ENCODE measurements around the gene TVP23C.
"Not testable (repeated sequence)": the region's sequence is repeated elsewhere in the genome, so short reads cannot be mapped to it uniquely, and the experiment has no call there.

TVP23C gene

GRCh38 chr17:15510361-15510760, 52.9 kb downstream of the TVP23C start:
- H3K27ac Mint-ChIP-seq = no peak overlapping the region
- H3K9me3 Mint-ChIP-seq = no peaks in the 10 kb centered on the region
- peaks cover 23% of the 10 kb centered on the region for H3K36me3 Mint-ChIP-seq (ENCODE audit: low read depth)
- H3K4me1 Mint-ChIP-seq (ENCODE audit: low read depth) = no peaks in the 10 kb centered on the region
- H3K27me3 Mint-ChIP-seq = no peaks in the 10 kb centered on the region
- no peak overlapping the region for H3K4me3 Mint-ChIP-seq

- no peaks in the 10 kb centered on the region for H3K9me3 Mint-ChIP-seq
- H3K4me3 Mint-ChIP-seq = no peak overlapping the region
- peaks cover 13% of the 10 kb centered on the region for H3K36me3 Mint-ChIP-seq (ENCODE audit: low read depth)
- no peak overlapping the region for H3K27ac Mint-ChIP-seq
- H3K27me3 Mint-ChIP-seq = no peaks in the 10 kb centered on the region
- no peaks in the 10 kb centered on the region for H3K4me1 Mint-ChIP-seq (ENCODE audit: low read depth)
Observed at GRCh38 chr17:15509095-15509494, 54.2 kb downstream of the TVP23C start.

GRCh38 chr17:15508466-15508865, 54.8 kb downstream of the TVP23C start:
- Mint-ChIP-seq H3K27me3 (no peaks in the 10 kb centered on the region), H3K36me3 (ENCODE audit: low read depth) (peaks cover 10% of the 10 kb centered on the region), H3K27ac (no peak overlapping the region), H3K4me1 (ENCODE audit: low read depth) (peaks cover 3% of the 10 kb centered on the region), H3K4me3 (no peak overlapping the region), H3K9me3 (no peaks in the 10 kb centered on the region)

GRCh38 chr17:15507896-15508295, 55.4 kb downstream of the TVP23C start:
- Mint-ChIP-seq H3K36me3 (ENCODE audit: low read depth) (peaks cover 10% of the 10 kb centered on the region), H3K4me3 (no peak overlapping the region), H3K27ac (no peak overlapping the region), H3K4me1 (ENCODE audit: low read depth) (peaks cover 6% of the 10 kb centered on the region), H3K27me3 (no peaks in the 10 kb centered on the region), H3K9me3 (no peaks in the 10 kb centered on the region)

GRCh38 chr17:15507001-15507400, 56.3 kb downstream of the TVP23C start:
- H3K27me3 Mint-ChIP-seq = no peaks in the 10 kb centered on the region
- H3K36me3 Mint-ChIP-seq (ENCODE audit: low read depth) = peaks cover 10% of the 10 kb centered on the region
- no peaks in the 10 kb centered on the region for H3K9me3 Mint-ChIP-seq
- H3K4me1 Mint-ChIP-seq (ENCODE audit: low read depth) = peaks cover 12% of the 10 kb centered on the region
- H3K27ac Mint-ChIP-seq = no peak overlapping the region
- H3K4me3 Mint-ChIP-seq = no peak overlapping the region

GRCh38 chr17:15505708-15506107, 57.6 kb downstream of the TVP23C start:
- H3K27ac Mint-ChIP-seq, H3K27me3 Mint-ChIP-seq, H3K4me3 Mint-ChIP-seq, H3K9me3 Mint-ChIP-seq: not testable (repeated sequence)
- Mint-ChIP-seq H3K36me3 (ENCODE audit: low read depth) (peaks cover 14% of the 10 kb centered on the region), H3K4me1 (ENCODE audit: low read depth) (peaks cover 12% of the 10 kb centered on the region)

- peaks cover 20% of the 10 kb centered on the region for H3K36me3 Mint-ChIP-seq (ENCODE audit: low read depth)
Observed at GRCh38 chr17:15503731-15504130, 59.6 kb downstream of the TVP23C start.

GRCh38 chr17:15502369-15503112, 60.7 kb downstream of the TVP23C start:
- Mint-ChIP-seq H3K4me1 (ENCODE audit: low read depth) (peaks cover 12% of the 10 kb centered on the region), H3K27me3 (no peaks in the 10 kb centered on the region), H3K36me3 (ENCODE audit: low read depth) (peaks cover 20% of the 10 kb centered on the region), H3K4me3 (no peak overlapping the region), H3K27ac (peak overlapping the region; percentile 13), H3K9me3 (no peaks in the 10 kb centered on the region)

More at GRCh38 chr17:15503731-15504130, 59.6 kb downstream of the TVP23C start:
- Mint-ChIP-seq H3K4me1 (ENCODE audit: low read depth) (peaks cover 12% of the 10 kb centered on the region), H3K4me3 (no peak overlapping the region), H3K9me3 (no peaks in the 10 kb centered on the region), H3K27ac (no peak overlapping the region), H3K27me3 (no peaks in the 10 kb centered on the region)

GRCh38 chr17:15501793-15502192, 61.5 kb downstream of the TVP23C start:
- Mint-ChIP-seq H3K4me3 (no peak overlapping the region), H3K4me1 (ENCODE audit: low read depth) (peaks cover 12% of the 10 kb centered on the region), H3K27me3 (no peaks in the 10 kb centered on the region), H3K9me3 (no peaks in the 10 kb centered on the region), H3K27ac (no peak overlapping the region), H3K36me3 (ENCODE audit: low read depth) (peaks cover 14% of the 10 kb centered on the region)

- H3K9me3 Mint-ChIP-seq = no peaks in the 10 kb centered on the region
- H3K27ac Mint-ChIP-seq = no peak overlapping the region
- no peaks in the 10 kb centered on the region for H3K27me3 Mint-ChIP-seq
- H3K4me1 Mint-ChIP-seq (ENCODE audit: low read depth) = peaks cover 12% of the 10 kb centered on the region
- peaks cover 9% of the 10 kb centered on the region for H3K36me3 Mint-ChIP-seq (ENCODE audit: low read depth)
- no peak overlapping the region for H3K4me3 Mint-ChIP-seq
Observed at GRCh38 chr17:15501282-15501681, 62.0 kb downstream of the TVP23C start.

- Mint-ChIP-seq H3K9me3 (no peaks in the 10 kb centered on the region), H3K27ac (no peak overlapping the region), H3K4me3 (no peak overlapping the region), H3K36me3 (ENCODE audit: low read depth) (peaks cover 9% of the 10 kb centered on the region), H3K27me3 (no peaks in the 10 kb centered on the region), H3K4me1 (ENCODE audit: low read depth) (peaks cover 7% of the 10 kb centered on the region)
Observed at GRCh38 chr17:15498107-15498506, 65.2 kb downstream of the TVP23C start.

GRCh38 chr17:15496735-15497670, 66.3 kb downstream of the TVP23C start:
- H3K27me3 Mint-ChIP-seq = no peaks in the 10 kb centered on the region
- H3K4me3 Mint-ChIP-seq = no peak overlapping the region
- H3K9me3 Mint-ChIP-seq = no peaks in the 10 kb centered on the region

GRCh38 chr17:15494821-15495220, 68.5 kb downstream of the TVP23C start:
- Mint-ChIP-seq H3K27ac (no peak overlapping the region), H3K36me3 (ENCODE audit: low read depth) (no peaks in the 10 kb centered on the region), H3K4me3 (no peak overlapping the region), H3K9me3 (no peaks in the 10 kb centered on the region), H3K27me3 (no peaks in the 10 kb centered on the region), H3K4me1 (ENCODE audit: low read depth) (peaks cover 9% of the 10 kb centered on the region)

More at GRCh38 chr17:15496735-15497670, 66.3 kb downstream of the TVP23C start:
- H3K36me3 Mint-ChIP-seq (ENCODE audit: low read depth) = peaks cover 9% of the 10 kb centered on the region
- H3K4me1 Mint-ChIP-seq (ENCODE audit: low read depth) = no peaks in the 10 kb centered on the region
- H3K27ac Mint-ChIP-seq = no peak overlapping the region

- Mint-ChIP-seq H3K4me3 (no peak overlapping the region), H3K27me3 (no peaks in the 10 kb centered on the region), H3K27ac (no peak overlapping the region), H3K4me1 (ENCODE audit: low read depth) (peaks cover 9% of the 10 kb centered on the region), H3K9me3 (no peaks in the 10 kb centered on the region), H3K36me3 (ENCODE audit: low read depth) (no peaks in the 10 kb centered on the region)
Observed at GRCh38 chr17:15493693-15494035, 69.6 kb downstream of the TVP23C start.

Data from stimulated activated naive CD8-positive, alpha-beta T cell treated with anti-CD3 and anti-CD28 coated beads, Interleukin-15, Interleukin-2, amounts not matched to agents 100 ng/mL and 50 ng/mL, for 24 hours (primary cell).